AG09309 (cell line): ENCODE data around the gene MYL12A.
A peak's percentile ranks its signal among the peaks of the same experiment; 100 is the strongest.
"Not testable (repeated sequence)": the region's sequence is repeated elsewhere in the genome, so short reads cannot be mapped to it uniquely, and the experiment has no call there.

Experiments
- DNase-seq: peaks from one replicate; pipeline ENCODE4 v3.0.0-alpha.2; 2010; ENCODE audit warnings: low read depth
- H3K4me3 ChIP-seq: 2 replicates; pipeline ENCODE4 v1.5.1; 2011; ENCODE audit warnings: mild to moderate bottlenecking, low read depth, low read length, moderate library complexity; ENCODE audit not compliant: control insufficient read depth
- TF ChIP-seq, protein P1 (sequence below): IDR thresholded peaks from 2 replicates; pipeline ENCODE4 v1.5.1; 2011; ENCODE audit warnings: mild to moderate bottlenecking, low read depth, low read length, inconsistent platforms; ENCODE audit not compliant: insufficient read depth, control insufficient read depth; ENCODE audit errors: missing control alignments

The MYL12A gene

DNA sequence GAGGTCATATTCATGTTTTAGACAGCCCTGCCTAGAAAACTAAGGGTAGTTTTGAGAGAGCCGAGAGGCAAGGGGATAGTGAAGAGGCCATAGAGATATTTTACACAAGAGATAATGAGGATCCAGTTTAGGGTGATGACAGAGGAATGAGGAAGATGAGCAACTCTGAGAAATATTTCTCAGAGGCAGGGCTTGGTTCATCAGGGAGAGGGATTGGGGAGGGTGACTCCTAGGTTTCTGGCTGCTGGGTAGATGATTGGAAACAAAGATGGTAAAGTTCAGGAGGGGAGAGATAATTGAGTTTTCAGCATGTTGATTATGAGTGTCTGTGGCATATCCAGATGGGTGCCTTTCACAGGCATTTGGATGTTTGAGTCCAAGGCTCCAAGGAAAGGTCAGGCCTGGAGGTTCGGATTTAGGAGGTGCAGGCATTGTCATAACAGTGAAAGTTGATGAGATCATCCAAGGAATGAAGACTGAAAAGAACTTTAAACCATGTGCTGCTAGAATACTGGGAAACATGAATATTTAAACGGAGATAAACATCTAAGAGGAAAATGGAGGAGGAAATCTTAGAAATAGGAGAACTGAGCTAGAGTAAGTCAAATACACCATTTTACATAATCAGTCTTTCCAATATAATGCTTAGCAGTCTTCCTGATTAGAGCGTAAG, 21.8 kb downstream of the MYL12A start:
- no peak for DNase-seq
- TF ChIP-seq, protein P1, sequence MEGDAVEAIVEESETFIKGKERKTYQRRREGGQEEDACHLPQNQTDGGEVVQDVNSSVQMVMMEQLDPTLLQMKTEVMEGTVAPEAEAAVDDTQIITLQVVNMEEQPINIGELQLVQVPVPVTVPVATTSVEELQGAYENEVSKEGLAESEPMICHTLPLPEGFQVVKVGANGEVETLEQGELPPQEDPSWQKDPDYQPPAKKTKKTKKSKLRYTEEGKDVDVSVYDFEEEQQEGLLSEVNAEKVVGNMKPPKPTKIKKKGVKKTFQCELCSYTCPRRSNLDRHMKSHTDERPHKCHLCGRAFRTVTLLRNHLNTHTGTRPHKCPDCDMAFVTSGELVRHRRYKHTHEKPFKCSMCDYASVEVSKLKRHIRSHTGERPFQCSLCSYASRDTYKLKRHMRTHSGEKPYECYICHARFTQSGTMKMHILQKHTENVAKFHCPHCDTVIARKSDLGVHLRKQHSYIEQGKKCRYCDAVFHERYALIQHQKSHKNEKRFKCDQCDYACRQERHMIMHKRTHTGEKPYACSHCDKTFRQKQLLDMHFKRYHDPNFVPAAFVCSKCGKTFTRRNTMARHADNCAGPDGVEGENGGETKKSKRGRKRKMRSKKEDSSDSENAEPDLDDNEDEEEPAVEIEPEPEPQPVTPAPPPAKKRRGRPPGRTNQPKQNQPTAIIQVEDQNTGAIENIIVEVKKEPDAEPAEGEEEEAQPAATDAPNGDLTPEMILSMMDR: no peak
- H3K4me3 ChIP-seq: no peak overlapping the region

DNA sequence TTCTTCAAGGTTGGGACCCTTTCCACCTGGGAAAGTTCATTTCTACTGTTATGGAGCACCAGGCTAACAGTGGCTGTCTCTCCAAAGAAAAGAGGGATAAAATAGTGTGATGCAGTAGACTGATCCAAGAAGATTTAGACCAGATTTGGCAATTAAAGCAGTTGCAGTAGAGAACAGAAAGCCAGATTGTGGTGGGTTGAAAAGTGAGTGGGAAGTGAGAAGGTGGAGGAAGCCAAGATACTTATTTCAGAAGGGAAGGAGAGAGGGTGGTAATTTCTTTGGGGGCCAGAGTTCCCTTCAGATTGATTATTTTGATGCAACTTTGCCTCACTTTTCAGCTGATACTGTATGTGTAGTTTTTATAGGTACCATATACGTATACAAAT, 22.3 kb downstream of the MYL12A start:
- no peak for DNase-seq
- H3K4me3 ChIP-seq: no peak overlapping the region
- TF ChIP-seq, protein P1: no peak

DNA sequence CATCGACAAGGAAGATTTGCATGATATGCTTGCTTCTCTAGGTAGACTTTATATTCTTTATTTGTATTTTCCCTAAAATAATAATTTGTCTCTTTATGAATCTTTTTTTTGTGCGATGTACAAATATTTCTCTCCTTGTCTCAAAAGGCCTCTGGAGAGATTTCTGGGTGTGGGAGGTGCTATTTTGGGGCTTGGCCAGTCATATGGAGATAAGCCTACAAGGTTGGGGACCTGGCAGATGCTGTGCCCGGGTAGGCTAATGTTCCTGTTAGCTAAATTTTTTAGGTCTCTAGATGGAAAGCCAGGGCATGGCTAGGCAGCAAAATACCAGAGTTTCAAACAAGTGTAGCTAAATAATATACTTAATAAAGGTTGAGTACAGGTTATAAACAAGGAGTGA, 25.4 kb downstream of the MYL12A start:
- TF ChIP-seq, protein P1: no peak
- no peak for DNase-seq
- no peak overlapping the region for H3K4me3 ChIP-seq

DNA sequence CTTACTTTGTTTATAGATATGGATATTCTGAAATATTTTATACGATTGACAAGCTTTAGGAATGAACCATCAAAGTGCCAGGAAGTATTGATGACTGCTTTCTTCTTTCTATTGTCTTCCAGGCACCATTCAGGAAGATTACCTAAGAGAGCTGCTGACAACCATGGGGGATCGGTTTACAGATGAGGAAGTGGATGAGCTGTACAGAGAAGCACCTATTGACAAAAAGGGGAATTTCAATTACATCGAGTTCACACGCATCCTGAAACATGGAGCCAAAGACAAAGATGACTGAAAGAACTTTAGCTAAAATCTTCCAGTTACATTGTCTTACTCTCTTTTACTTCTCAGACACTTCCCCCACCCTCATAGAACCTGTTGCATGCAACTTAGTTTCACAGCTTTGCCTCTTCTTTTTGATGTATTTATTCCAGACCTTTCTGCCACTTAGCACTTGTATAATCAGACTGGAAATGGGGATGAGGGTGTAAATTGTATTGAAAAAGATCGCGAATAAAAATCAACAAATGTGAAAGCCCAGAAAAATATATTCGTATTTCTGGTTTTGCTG, 30.1 kb downstream of the MYL12A start:
- H3K4me3 ChIP-seq, DNase-seq: not testable (repeated sequence)

DNA sequence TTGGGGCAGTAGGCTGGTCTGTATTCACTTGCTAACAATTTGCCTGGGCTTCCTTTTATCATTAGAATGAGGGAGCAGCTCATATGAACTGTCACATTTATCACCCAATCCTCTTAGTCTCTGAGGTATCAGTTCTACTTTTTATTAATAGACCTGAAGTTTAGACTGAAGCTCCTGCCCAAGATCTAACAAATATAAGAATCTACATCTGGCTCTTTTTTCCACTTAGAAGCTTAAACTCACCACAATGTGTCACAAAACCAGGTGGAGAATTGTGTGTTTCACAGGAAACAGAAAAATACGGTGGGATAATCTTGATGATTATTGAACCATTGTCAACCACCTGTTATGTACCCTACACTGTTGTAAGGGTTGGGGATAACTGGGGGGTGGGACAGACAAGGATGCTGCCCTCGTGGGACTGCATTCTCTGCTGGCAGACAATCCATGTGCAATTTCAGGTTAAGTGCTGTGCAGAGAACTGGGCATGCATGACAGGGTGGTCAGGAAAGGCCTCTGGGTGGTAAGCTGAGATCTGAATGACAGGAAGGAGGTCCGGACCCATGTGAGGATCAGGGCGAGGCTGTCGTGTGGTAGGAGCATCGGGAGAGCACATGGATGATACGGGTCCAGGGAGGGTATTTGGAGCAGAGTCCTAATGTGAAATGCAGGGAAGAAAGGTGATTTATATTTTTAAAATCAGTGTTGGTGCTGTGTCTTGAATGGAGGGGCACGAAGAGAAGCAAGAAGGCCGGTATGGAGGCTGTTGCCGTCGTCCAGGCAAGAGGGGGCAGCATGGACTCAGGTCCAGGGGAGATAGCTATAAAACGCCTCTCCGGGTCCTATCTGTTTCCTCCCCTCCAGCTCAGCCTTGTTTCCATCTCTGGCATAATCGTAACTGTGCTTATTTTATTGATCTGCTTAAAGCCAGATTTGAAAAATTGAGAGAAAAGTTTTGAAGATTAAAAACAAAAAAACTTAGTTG, 31.9 kb downstream of the MYL12A start:
- TF ChIP-seq, protein P1: no peak
- H3K4me3 ChIP-seq: no peak overlapping the region
- DNase-seq: no peak

DNA sequence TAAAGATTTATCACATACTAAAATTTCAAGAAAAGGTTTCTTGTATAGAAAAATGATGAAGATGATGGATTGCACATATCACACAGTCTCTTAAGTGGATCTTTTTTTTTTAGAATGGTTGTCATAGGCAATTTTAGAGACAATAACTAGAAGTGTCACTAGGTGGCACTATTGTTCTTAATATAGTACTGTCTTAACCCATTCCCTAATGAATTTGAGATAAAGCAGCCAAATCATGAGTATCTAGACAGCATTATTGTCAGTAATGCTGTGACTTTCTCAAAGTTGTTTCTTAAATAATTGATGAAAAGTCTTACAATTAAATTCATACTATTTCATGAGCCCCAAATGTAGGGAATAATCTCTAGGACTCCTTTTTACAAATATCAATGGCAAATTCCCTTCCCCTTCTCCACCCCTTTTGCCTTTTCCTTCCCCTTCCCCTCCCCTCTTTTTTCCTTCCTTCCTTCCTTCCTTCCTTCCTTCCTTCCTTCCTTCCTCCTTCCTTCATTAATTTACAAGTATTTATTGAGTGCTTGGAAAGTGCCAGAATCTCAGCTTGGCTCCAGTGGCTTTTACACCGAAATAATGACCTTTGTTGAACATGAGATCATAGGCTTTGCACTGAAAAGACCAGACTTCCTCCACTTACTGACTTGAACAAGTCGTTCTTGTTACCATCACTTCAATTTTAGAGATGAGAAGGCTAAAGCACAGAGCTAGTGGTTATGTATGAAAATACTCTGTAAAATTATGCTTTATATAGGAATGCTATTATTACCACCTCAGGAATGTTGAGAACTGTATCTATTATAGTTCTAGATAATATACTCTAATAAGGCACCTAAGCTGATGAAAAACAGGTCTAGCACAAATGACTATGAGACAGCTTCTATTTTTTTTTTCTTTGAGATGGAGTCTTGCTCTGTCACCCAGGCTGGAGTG, 34.1 kb downstream of the MYL12A start:
- no peak overlapping the region for H3K4me3 ChIP-seq
- no peak for DNase-seq
- TF ChIP-seq, protein P1: peak; percentile 39
